ENCODE results near the gene GRIP2.
A peak's percentile ranks its signal among the peaks of the same experiment; 100 is the strongest.

GRIP2 gene

GRCh38 chr3:14451844-14452739, 88.0 kb downstream of the GRIP2 start:
- DNase-seq (ENCODE audit: low read depth in 2 of 2) = peak; percentile 91 to 92
- H3K4me3 ChIP-seq (replicated peaks in 1 of 2; ENCODE audit: low read depth in 2 of 2, low read length in 2 of 2) = peak overlapping the region in 1 of 2 donors; percentile 24
- no peak for TF ChIP-seq CTCF (IDR thresholded peaks at IDR 0.05; ENCODE audit: low read depth, low read length)

- no peak for DNase-seq (ENCODE audit: low read depth in 2 of 2)
- no peak for TF ChIP-seq CTCF (IDR thresholded peaks at IDR 0.05; ENCODE audit: low read depth, low read length)
- H3K4me3 ChIP-seq (replicated peaks in 1 of 2; ENCODE audit: low read depth in 2 of 2, low read length in 2 of 2) = no peak overlapping the region
Measured at GRCh38 chr3:14450922-14451606, 89.1 kb downstream of the GRIP2 start.

GRCh38 chr3:14450506-14450905, 89.6 kb downstream of the GRIP2 start:
- DNase-seq (ENCODE audit: low read depth in 2 of 2) = no peak
- H3K4me3 ChIP-seq (replicated peaks in 1 of 2; ENCODE audit: low read depth in 2 of 2, low read length in 2 of 2) = no peak overlapping the region
- TF ChIP-seq CTCF (IDR thresholded peaks at IDR 0.05; ENCODE audit: low read depth, low read length) = no peak

- DNase-seq (ENCODE audit: low read depth in 2 of 2) = no peak
- TF ChIP-seq CTCF (IDR thresholded peaks at IDR 0.05; ENCODE audit: low read depth, low read length) = no peak
- H3K4me3 ChIP-seq (replicated peaks in 1 of 2; ENCODE audit: low read depth in 2 of 2, low read length in 2 of 2) = no peak overlapping the region
Measured at GRCh38 chr3:14448756-14449727, 91.1 kb downstream of the GRIP2 start.

- no peak for DNase-seq (ENCODE audit: low read depth in 2 of 2)
- no peak overlapping the region for H3K4me3 ChIP-seq (replicated peaks in 1 of 2; ENCODE audit: low read depth in 2 of 2, low read length in 2 of 2)
- no peak for TF ChIP-seq CTCF (IDR thresholded peaks at IDR 0.05; ENCODE audit: low read depth, low read length)
Measured at GRCh38 chr3:14448063-14448462, 92.1 kb downstream of the GRIP2 start.

- TF ChIP-seq CTCF (IDR thresholded peaks at IDR 0.05; ENCODE audit: low read depth, low read length) = no peak
- DNase-seq (ENCODE audit: low read depth in 2 of 2) = no peak
- no peak overlapping the region for H3K4me3 ChIP-seq (replicated peaks in 1 of 2; ENCODE audit: low read depth in 2 of 2, low read length in 2 of 2)
Measured at GRCh38 chr3:14446988-14447570, 93.1 kb downstream of the GRIP2 start.
